K562 (cell line): Measurements from ENCODE around the gene RABGAP1. TPM values are rescaled to one million over a fixed set of nuclear protein-coding genes. Genes with fewer than 3 reads are reported as not detected.

Source experiments
- ATAC-seq: fragments of 200-7000 bp; cut with Tn5 transposase; 3 replicates; pipeline ENCODE4 v1.9.1; 2020; ENCODE audit warnings: moderate library complexity
- BruUV-seq: library from RNA; stranded (reverse); fragments of 400-500 nt; replicated peaks from 2 replicates; lab custom pipeline; 2021; lab: Mats Ljungman, UMichigan
- CTCF ChIA-PET: fragments of 300-600 bp; formaldehyde crosslinking; extraction: SDS; loops from one replicate; lab custom pipeline; 2021; ENCODE audit warnings: low intra/inter-chr PET ratio; lab: Yijun Ruan, JAX
- POLR2A ChIA-PET: fragments of 300-600, 350-650 bp; sonication (Branson Sonifier 250); formaldehyde crosslinking; extraction: SDS; loops from one replicate; lab custom pipeline; 2021; ENCODE audit warnings: antibody characterized with exemption, inconsistent platforms; lab: Yijun Ruan, JAX
- DNase-seq, 4 experiments: peaks; one replicate each; pipeline versions ENCODE4 v3.0.0 to v3.0.0-alpha.2; 2011 to 2018; ENCODE audit warnings: low spot score in 3 of 4, mixed read lengths in 3 of 4; ENCODE audit errors: extremely low read depth in 1 of 4
- FAIRE-seq: peaks from 2 replicates; lab custom pipeline; 2011; peaks lifted over from hg19 to GRCh38; lab: Jason Lieb, UNC
- H2AFZ ChIP-seq: 2 replicates; pipeline ENCODE4 v1.6.0; 2011; ENCODE audit warnings: low read depth, low read length, control low read depth, inconsistent platforms
- H3K27ac ChIP-seq: fragments of 200-600 bp; 3 replicates; pipeline ENCODE4 v1.8.0; 2011; ENCODE audit warnings: low read depth, mild to moderate bottlenecking, control low read depth, inconsistent platforms, low read length, moderate library complexity, mixed read lengths; ENCODE audit errors: extremely low read depth
- H3K27me3 ChIP-seq, 2 experiments: fragments of 300-600 bp in 1 of 2; 2 replicates in 1 of 2; 3 replicates in 1 of 2; pipeline versions ENCODE4 v1.6.0 to v1.8.0; 2011; ENCODE audit warnings: inconsistent platforms in 2 of 2, low read length in 2 of 2, mild to moderate bottlenecking in 1 of 2, mixed read lengths in 1 of 2, moderate library complexity in 1 of 2; ENCODE audit not compliant: control insufficient read depth in 2 of 2, insufficient read depth in 2 of 2
- H3K36me3 ChIP-seq: fragments of 300-600 bp; 3 replicates; pipeline ENCODE4 v1.8.0; 2011; ENCODE audit warnings: mild to moderate bottlenecking, low read length, inconsistent platforms; ENCODE audit not compliant: control insufficient read depth, insufficient read depth
- H3K4me1 ChIP-seq, 2 experiments: fragments of 200-600 bp in 1 of 2; replicated peaks in 1 of 2; 2 replicates in 1 of 2; 3 replicates in 1 of 2; pipeline versions ENCODE4 v1.5.1 to v1.8.0; 2011; ENCODE audit warnings: inconsistent platforms in 2 of 2, low read length in 2 of 2, mild to moderate bottlenecking in 1 of 2, mixed read lengths in 1 of 2, moderate library complexity in 1 of 2; ENCODE audit not compliant: control insufficient read depth in 2 of 2, insufficient read depth in 2 of 2
- H3K4me2 ChIP-seq: 2 replicates; pipeline ENCODE4 v1.6.1; 2011; ENCODE audit warnings: low read length, control low read depth, inconsistent platforms, mixed read lengths; ENCODE audit not compliant: insufficient read depth
- H3K4me3 ChIP-seq: fragments of 200-600 bp; sonication (generic), shearing (Covaris generic); 2 replicates; pipeline ENCODE4 v1.5.1; 2016; ENCODE audit warnings: control low read depth, inconsistent platforms
- H3K79me2 ChIP-seq: fragments of 200-600 bp; 3 replicates; pipeline ENCODE4 v1.8.0; 2011; ENCODE audit warnings: low read length, inconsistent platforms; ENCODE audit not compliant: control insufficient read depth, insufficient read depth
- H3K9ac ChIP-seq, 2 experiments: 2 replicates each; pipeline versions ENCODE4 v1.6.0 to v1.6.1; 2011; ENCODE audit warnings: low read depth in 2 of 2, low read length in 2 of 2, control low read depth in 1 of 2, inconsistent platforms in 1 of 2, mild to moderate bottlenecking in 1 of 2, mixed read lengths in 1 of 2; ENCODE audit not compliant: insufficient read depth in 1 of 2
- H3K9me1 ChIP-seq: one replicate; pipeline ENCODE4 v1.6.0; 2011; ENCODE audit warnings: inconsistent platforms, mild to moderate bottlenecking, low read length, moderate library complexity; ENCODE audit not compliant: control insufficient read depth, insufficient read depth
- H3K9me3 ChIP-seq: replicated peaks from 2 replicates; pipeline ENCODE4 v1.5.1; 2011; ENCODE audit warnings: low read depth, low read length, inconsistent platforms; ENCODE audit not compliant: control insufficient read depth, insufficient read depth
- H4K20me1 ChIP-seq: replicated peaks from 2 replicates; pipeline ENCODE4 v1.6.1; 2011; ENCODE audit warnings: low read length, inconsistent platforms, mixed read lengths; ENCODE audit not compliant: control insufficient read depth, insufficient read depth
- BRF1 ChIP-seq: IDR thresholded peaks from 3 replicates; pipeline ENCODE4 v1.6.1; 2011; ENCODE audit warnings: borderline replicate concordance, mild to moderate bottlenecking; ENCODE audit not compliant: insufficient read length; ENCODE audit errors: extremely low read depth
- DNMT1 ChIP-seq: fragments of 450-650 bp; IDR thresholded peaks from 2 replicates; pipeline ENCODE4 v1.6.1; 2016; ENCODE audit warnings: antibody characterized with exemption, mild to moderate bottlenecking
- ETV5 ChIP-seq: sonication (generic); formaldehyde crosslinking; IDR thresholded peaks from 2 replicates; pipeline ENCODE4 v1.4.0; 2020; ENCODE audit warnings: low read depth, mild to moderate bottlenecking, missing genetic modification reagents
- MTA1 ChIP-seq: fragments of 450-650 bp; IDR thresholded peaks from 2 replicates; pipeline ENCODE4 v1.6.1; 2017; ENCODE audit warnings: borderline replicate concordance
- POLR3G ChIP-seq: IDR thresholded peaks from 2 replicates; pipeline ENCODE4 v1.6.1; 2011; ENCODE audit not compliant: insufficient read length, insufficient replicate concordance; ENCODE audit errors: extremely low read depth
- RB1 ChIP-seq: fragments of 450-650 bp; IDR thresholded peaks from 2 replicates; pipeline ENCODE4 v1.6.1; 2017; ENCODE audit warnings: low read depth, mild to moderate bottlenecking
- RBFOX2 ChIP-seq: fragments of 200-400 bp; formaldehyde crosslinking; IDR thresholded peaks from 2 replicates; pipeline ENCODE4 v1.6.1; 2017; ENCODE audit warnings: low read depth, mild to moderate bottlenecking, low read length, moderate library complexity
- SRSF9 ChIP-seq: fragments of 200-400 bp; formaldehyde crosslinking; IDR thresholded peaks from 2 replicates; pipeline ENCODE4 v1.6.1; 2017; ENCODE audit warnings: low read depth, low read length, borderline replicate concordance
- TARDBP ChIP-seq: fragments of 450-650 bp; IDR thresholded peaks from 2 replicates; pipeline ENCODE4 v1.6.1; 2016
- ZNF740 ChIP-seq, 3 experiments: fragments of 200-800 bp in 1 of 3; sonication (Bioruptor generic) in 1 of 3; sonication (generic) in 1 of 3; formaldehyde crosslinking in 1 of 3; IDR thresholded peaks; 2 replicates each; pipeline versions ENCODE4 v1.6.1 to v1.8.0; 2016 to 2022; ENCODE audit warnings: mild to moderate bottlenecking in 2 of 3, missing compliant biosample characterization in 2 of 3, missing genetic modification characterization in 2 of 3, missing genetic modification reagents in 1 of 3
- WGBS: fragments of 100-300 bp; shearing (Covaris generic); methylation state at CpG from one replicate; pipeline ENCODE4 v1.1.6; 2016; ENCODE audit warnings: low coverage, mixed read lengths; ENCODE audit not compliant: insufficient coverage; ENCODE audit errors: missing lambda C conversion rate; 5-methylcytosine and 5-hydroxymethylcytosine counted together
- in situ Hi-C: fragments of 300-500 bp; cut with MboI; formaldehyde crosslinking; loops from 4 replicates; pipeline ENCODE4 v1.15.0; 2018; ENCODE audit warnings: inconsistent platforms, mixed read lengths
- intact Hi-C: fragments of 100-400 bp; cut with micrococcal nuclease; formaldehyde crosslinking; loops from 2 replicates; pipeline ENCODE4 v1.14.2; 2022
- polyA plus RNA-seq, 8 experiments: library from polyadenylated mRNA; depleted of rRNA in 4 of 8; stranded (reverse) in 5 of 8; unstranded in 3 of 8; fragments of >200 nt; fragmentation: Nextera tagmentation in 2 of 8; fragmentation: Illumina TruSeq in 1 of 8; extraction: Ambion mirVana in 2 of 8; extraction: Trizol in 1 of 8; gene quantifications; 2 replicates each; pipeline versions ENCODE4 v1.2.1 to v1.2.3, GENCODE V29; 2011 to 2014; ENCODE audit warnings: inconsistent platforms in 1 of 8, missing spikeins in 1 of 8
- total RNA-seq, 7 experiments: library from RNA; depleted of rRNA in 6 of 7; stranded (reverse); fragments of >200 nt in 6 of 7; fragmentation: Illumina TruSeq in 2 of 7; extraction: Trizol in 2 of 7; gene quantifications; 2 replicates each; pipeline versions ENCODE4 v1.2.1 to v1.2.3, GENCODE V29; 2011 to 2021; ENCODE audit warnings: low replicate concordance in 1 of 7

Gene RABGAP1
- total and polyA plus RNA-seq, 9 of the 15 experiments (the other 6 are each of a cell fraction or from before 2014, with no cell fraction given), result 1.5 to 22.7 (median 13.1) TPM

GRCh38 chr9:123044586-123044985 lies 103.8 kb downstream of the RABGAP1 start:
- ChIA-PET CTCF (no interaction called here), POLR2A (no interaction called here)
- Histone ChIP-seq H3K4me1 (no peaks in the 10 kb centered on the region), H3K9ac (no peak overlapping the region), H3K9me3 (no peaks in the 10 kb centered on the region), H3K4me2 (no peak overlapping the region), H3K27me3 (no peaks in the 10 kb centered on the region), H4K20me1 (no peaks in the 10 kb centered on the region), H2AFZ (no peak overlapping the region), H3K27ac (no peak overlapping the region), H3K36me3 (peaks cover 2% of the 10 kb centered on the region; the same call in 1 of the 3 replicates), H3K9me1 (no peaks in the 10 kb centered on the region), H3K79me2 (no peaks in the 10 kb centered on the region), H3K4me3 (no peak overlapping the region)
- DNase-seq, result no peak
- in situ Hi-C loops (no loop called here), intact Hi-C loops (no loop called here)
- ATAC-seq, result no peak
- WGBS, result 81% methylated on average over 4 of the region's 4 CpGs
- BruUV-seq, result no TSS peak
- TF ChIP-seq SRSF9 (no peak), RBFOX2 (no peak), POLR3G (no peak), MTA1 (no peak), RB1 (no peak), ZNF740 (CRISPR knock-in tag; IDR thresholded peaks at IDR 0.05) (no peak), ZNF740 (tag; IDR thresholded peaks at IDR 0.05) (no peak), DNMT1 (no peak), BRF1 (no peak), ETV5 (CRISPR knock-in tag) (no peak), TARDBP (no peak)
- FAIRE-seq, result no peak
